AG04449 (cell line): Measurements from ENCODE around the gene CPNE2.

Source experiments
- CTCF ChIA-PET: fragments of 350-600 bp; formaldehyde crosslinking; extraction: SDS; loops from one replicate; lab custom pipeline; 2021; ENCODE audit warnings: antibody characterized with exemption; lab: Yijun Ruan, JAX
- POLR2A ChIA-PET: fragments of 400-600, 350-600 bp; formaldehyde crosslinking; extraction: SDS; loops from one replicate; lab custom pipeline; 2020; ENCODE audit warnings: antibody characterized with exemption, inconsistent platforms; lab: Yijun Ruan, JAX
- DNase-seq: peaks from one replicate; pipeline ENCODE4 v3.0.0-alpha.2; 2010; ENCODE audit warnings: low read depth, low spot score
- H3K4me3 ChIP-seq: 2 replicates; pipeline ENCODE4 v1.5.1; 2011; ENCODE audit warnings: low read depth, mild to moderate bottlenecking, control low read depth, low read length
- TF ChIP-seq, protein P1 (sequence below): IDR thresholded peaks from one replicate; pipeline ENCODE4 v1.5.1; 2011; ENCODE audit warnings: mild to moderate bottlenecking, moderate library complexity, low read length, control low read depth, inconsistent platforms; ENCODE audit not compliant: insufficient read depth; ENCODE audit errors: missing control alignments

Gene CPNE2

DNA sequence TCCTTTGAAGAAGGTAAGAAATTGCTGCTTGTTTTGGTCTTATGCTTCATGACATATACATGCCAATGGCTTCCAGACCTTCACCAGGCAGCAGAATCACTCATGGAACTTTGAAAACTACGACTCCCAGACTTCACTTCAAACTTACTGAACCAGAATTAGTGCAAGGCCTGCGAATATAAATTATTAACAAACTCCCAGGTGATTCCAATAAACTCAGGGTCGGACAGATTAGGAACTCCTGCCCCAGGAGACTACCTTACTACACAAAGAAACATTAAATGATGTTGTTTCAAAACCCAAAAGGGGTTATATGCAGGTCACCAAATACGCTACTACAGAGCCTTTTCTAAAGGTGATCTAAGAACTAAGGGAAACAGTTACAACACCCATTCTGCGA lies 73.1 kb downstream of the CPNE2 start:
- no peak overlapping the region for H3K4me3 ChIP-seq
- DNase-seq, result no peak
- ChIA-PET POLR2A (no interaction called here), CTCF (interaction anchor here (1.6 to 13.6 kb wide), 3 partner anchors 14 to 82 kb away, joined by 3 to 197 read pairs (median 69); partner anchors contain the start of gene CPNE2)
- TF ChIP-seq, protein P1, sequence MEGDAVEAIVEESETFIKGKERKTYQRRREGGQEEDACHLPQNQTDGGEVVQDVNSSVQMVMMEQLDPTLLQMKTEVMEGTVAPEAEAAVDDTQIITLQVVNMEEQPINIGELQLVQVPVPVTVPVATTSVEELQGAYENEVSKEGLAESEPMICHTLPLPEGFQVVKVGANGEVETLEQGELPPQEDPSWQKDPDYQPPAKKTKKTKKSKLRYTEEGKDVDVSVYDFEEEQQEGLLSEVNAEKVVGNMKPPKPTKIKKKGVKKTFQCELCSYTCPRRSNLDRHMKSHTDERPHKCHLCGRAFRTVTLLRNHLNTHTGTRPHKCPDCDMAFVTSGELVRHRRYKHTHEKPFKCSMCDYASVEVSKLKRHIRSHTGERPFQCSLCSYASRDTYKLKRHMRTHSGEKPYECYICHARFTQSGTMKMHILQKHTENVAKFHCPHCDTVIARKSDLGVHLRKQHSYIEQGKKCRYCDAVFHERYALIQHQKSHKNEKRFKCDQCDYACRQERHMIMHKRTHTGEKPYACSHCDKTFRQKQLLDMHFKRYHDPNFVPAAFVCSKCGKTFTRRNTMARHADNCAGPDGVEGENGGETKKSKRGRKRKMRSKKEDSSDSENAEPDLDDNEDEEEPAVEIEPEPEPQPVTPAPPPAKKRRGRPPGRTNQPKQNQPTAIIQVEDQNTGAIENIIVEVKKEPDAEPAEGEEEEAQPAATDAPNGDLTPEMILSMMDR, result no peak

DNA sequence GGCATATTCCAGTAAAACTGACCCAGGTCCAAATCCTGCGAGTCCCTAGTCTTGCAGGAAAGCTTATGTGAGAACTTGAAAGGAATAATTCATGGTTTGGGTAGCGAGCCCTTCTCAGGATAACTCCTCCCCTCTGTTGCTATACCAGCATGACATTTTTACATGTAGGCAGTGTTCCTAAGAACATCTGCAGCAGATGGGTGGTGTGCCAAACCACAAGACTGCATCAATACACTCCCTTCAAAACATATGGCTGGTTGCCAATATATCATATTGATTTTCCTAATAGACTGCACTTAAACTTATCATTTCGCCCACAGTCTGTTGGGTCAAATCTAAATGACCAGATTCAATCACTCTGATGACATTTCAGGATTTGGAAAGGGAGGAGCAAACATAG lies 73.6 kb downstream of the CPNE2 start:
- TF ChIP-seq, protein P1, result no peak
- CTCF ChIA-PET, result interaction anchor here (0.9 to 13.6 kb wide), 8 partner anchors 15 to 202 kb away, joined by 3 to 197 read pairs (median 3); partner anchors contain the start of gene CPNE2
- no peak for DNase-seq
- H3K4me3 ChIP-seq, result no peak overlapping the region
- POLR2A ChIA-PET, result no interaction called here

DNA sequence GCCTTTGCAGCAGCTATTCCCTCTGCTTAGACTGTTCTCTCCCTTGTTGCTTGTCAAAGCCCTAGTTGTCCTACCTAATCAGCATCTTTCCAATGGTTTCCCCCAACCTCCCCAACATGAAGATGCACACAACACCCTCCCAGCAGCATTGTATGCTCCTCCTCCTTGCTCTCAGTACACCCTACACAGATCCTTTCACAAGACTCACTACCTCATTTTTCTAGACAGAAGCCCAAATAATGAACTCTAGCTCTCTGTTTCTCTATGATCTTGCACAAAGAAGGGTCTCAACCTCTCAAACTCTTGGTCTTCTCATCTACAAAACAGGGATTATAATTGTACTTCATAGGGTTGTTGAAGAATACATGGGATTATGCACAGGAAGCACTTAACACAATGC lies 74.1 kb downstream of the CPNE2 start:
- TF ChIP-seq, protein P1, result no peak
- ChIA-PET POLR2A (no interaction called here), CTCF (interaction anchor here (0.7 to 13.6 kb wide), 12 partner anchors 12 to 297 kb away, joined by 3 to 197 read pairs (median 3); partner anchors contain the start of gene CPNE2)
- DNase-seq, result no peak
- H3K4me3 ChIP-seq, result no peak overlapping the region

DNA sequence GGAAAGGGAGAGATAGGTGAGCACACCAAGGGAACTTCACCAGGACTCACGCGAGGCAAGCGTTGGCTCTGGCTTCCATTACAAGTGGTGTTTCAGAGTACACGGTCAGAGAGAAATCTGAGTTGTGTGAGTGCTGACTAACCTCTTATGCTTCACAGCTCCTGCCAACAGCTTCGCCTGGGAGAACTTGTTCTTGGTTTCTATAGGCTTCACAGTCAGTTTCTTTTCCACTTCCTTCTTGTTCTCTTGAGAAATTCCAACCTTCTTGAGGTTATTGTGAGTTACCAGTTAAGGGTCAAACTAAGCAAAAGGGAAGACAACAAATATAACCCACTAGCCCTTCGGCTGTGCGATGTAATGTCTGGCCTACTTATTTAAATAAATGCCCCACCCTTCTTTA lies 74.6 kb downstream of the CPNE2 start:
- no peak for DNase-seq
- ChIA-PET CTCF (interaction anchor here (0.7 to 13.6 kb wide), 11 partner anchors 12 to 298 kb away, joined by 3 to 197 read pairs (median 3); partner anchors contain the start of gene CPNE2), POLR2A (no interaction called here)
- TF ChIP-seq, protein P1, result no peak
- H3K4me3 ChIP-seq, result no peak overlapping the region

DNA sequence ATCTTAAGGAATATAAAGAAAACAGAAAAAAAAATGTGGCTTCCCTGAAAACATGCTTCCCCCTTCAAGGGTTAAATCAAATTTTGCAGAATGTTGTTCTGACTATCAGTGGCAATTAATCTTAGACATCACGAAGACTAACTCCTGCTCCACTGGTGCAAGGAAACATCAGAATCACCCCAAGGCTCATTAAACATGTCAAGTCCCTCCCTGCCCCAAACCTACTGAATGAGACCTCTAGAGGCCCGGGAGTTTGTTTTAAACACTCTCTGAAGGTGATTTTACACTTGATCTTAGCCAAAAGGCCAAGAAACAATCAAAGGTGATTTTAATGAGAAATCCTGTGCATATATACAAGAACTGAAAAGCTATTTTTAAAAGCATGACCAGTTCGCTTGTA lies 75.2 kb downstream of the CPNE2 start:
- no peak overlapping the region for H3K4me3 ChIP-seq
- no peak for DNase-seq
- TF ChIP-seq, protein P1, result no peak
- POLR2A ChIA-PET, result no interaction called here
- CTCF ChIA-PET, result interaction anchor here (0.6 to 13.6 kb wide), 12 partner anchors 8 to 301 kb away, joined by 3 to 197 read pairs (median 4); partner anchors contain the start of gene CPNE2

DNA sequence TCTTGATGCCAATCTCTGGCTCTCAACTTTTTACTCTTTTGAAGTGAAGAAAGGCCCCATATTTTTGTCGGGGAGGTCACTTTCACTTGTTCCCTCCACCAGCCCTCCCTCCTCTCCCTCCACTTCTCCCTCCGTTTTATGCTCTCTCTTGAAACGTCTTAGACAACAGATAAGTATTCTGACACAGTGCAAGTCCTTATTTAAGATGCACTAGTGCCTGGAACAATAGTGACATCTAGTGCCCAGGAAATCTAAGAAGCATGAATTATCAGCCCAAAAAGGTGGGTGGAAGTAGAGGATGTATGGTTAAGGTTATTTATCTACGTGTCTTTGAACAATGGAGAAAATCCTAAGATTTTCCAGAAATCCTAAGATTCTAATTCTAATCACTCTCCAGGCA lies 75.6 kb downstream of the CPNE2 start:
- DNase-seq, result peak; percentile 40
- CTCF ChIA-PET, result interaction anchor here (0.6 to 13.6 kb wide), 11 partner anchors 8 to 302 kb away, joined by 3 to 197 read pairs (median 4); partner anchors contain the start of gene CPNE2
- TF ChIP-seq, protein P1, result peak; percentile 60
- POLR2A ChIA-PET, result no interaction called here
- H3K4me3 ChIP-seq, result no peak overlapping the region
